GM12875 (cell line): ENCODE results near the gene LDLRAD3.

ENCODE experiments used
- H3K4me3 ChIP-seq: one replicate; pipeline ENCODE4 v1.5.1; 2011; ENCODE audit warnings: low read depth, low read length, control low read depth
- CTCF ChIP-seq: IDR thresholded peaks from 2 replicates; pipeline ENCODE4 v1.5.1; 2011; ENCODE audit warnings: low read depth, mild to moderate bottlenecking, control low read depth, inconsistent platforms, low read length, moderate library complexity, borderline replicate concordance; ENCODE audit not compliant: insufficient read depth

The LDLRAD3 gene

GRCh38 chr11:36108881-36109589, 165.2 kb downstream of the LDLRAD3 start:
- no peak overlapping the region for H3K4me3 ChIP-seq
- TF ChIP-seq CTCF: no peak

GRCh38 chr11:36109590-36109849, 165.7 kb downstream of the LDLRAD3 start:
- TF ChIP-seq CTCF: no peak
- H3K4me3 ChIP-seq: no peak overlapping the region

DNA sequence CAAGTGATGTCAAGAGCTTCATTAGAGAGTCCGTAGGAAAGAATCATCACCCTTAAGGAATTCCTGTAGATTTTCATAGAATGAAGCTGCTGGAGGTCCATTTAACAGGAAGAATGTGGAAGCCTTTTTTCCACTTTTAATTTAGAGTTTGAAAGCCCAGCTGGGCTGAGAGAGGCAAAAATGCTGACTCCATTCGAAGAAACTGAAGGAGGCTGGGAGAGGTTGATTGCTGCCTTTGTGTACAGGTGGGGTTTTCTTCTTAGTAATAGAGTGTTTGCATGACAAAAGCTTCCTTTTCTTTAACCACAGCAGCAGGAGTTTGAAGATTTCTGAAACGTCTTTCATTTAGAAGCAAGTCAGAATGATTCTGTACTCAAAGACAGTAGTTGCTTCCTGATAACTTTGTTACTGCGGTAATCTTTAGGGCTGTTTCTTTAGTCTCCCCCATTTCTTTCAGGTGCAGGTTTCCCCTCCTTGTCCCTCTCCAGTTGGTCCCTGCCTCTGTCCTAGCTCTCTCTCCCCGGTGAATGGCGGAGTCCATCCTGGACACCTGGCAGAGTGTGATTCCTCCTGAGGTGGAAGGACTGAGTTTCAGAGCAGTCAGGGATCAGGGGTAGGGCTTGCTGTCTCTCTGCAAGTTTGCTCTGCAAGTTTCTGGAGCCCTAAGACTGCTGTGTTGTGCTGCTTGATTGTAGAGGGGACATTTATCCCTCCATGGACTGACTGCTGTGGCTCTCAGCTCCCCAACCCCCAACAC, 166.2 kb downstream of the LDLRAD3 start:
- TF ChIP-seq CTCF: no peak
- no peak overlapping the region for H3K4me3 ChIP-seq

GRCh38 chr11:36110668-36111410, 167.0 kb downstream of the LDLRAD3 start:
- no peak overlapping the region for H3K4me3 ChIP-seq

DNA sequence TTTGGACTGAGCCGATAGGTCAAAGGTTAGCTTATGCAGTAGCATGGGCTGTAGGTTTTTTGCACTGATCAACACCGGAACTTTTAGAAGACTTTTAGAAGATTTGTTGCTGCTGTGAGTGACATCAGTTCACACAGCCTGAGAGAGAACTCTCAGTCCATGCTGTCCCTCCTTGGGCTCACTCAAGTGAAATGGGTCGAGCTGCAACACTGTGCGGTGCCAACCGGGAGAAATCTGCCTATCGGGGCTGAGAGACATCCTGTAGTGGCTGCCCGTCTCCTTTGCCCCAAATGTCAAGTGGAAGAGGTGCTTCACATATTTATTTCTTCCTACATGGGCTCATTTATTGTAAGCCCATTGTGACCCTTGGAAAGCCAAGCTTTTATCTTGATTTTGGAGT, 170.2 kb downstream of the LDLRAD3 start:
- no peak for TF ChIP-seq CTCF

More at GRCh38 chr11:36110668-36111410, 167.0 kb downstream of the LDLRAD3 start:
- no peak for TF ChIP-seq CTCF

DNA sequence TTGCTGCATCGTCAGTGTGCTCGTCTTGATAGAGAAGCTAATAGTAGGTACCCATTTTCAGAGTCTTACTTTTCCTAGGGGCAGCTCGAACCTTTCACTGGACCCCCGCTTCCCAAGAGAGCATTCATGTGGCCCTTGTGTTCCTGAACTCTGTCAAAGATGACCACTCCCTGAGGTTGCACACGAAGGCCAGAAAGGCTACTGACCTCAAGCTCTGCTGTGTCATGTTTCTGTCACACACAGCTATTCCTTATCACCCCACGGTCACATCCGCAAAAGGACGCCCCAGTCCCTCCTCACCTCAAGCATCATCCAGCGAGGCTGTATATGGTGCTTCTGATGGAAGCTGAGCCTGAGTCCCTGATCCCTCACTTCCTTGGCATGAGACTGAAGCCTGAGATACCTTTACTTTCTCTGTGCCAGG, 171.5 kb downstream of the LDLRAD3 start:
- no peak for TF ChIP-seq CTCF
- no peak overlapping the region for H3K4me3 ChIP-seq

More for the DNA sequence above, 170.2 kb downstream of the LDLRAD3 start:
- H3K4me3 ChIP-seq: no peak overlapping the region
